Right lobe of liver (tissue), 6 donors: ENCODE data around the gene LCN2. TPM values are rescaled to one million over a fixed set of nuclear protein-coding genes. Genes with fewer than 3 reads are reported as not detected.
A peak's percentile ranks its signal among the peaks of the same experiment; 100 is the strongest.
"Not testable (repeated sequence)": the region's sequence is repeated elsewhere in the genome, so short reads cannot be mapped to it uniquely, and the experiment has no call there.

Source experiments
- ATAC-seq, 4 donors: fragments of 200-7000 bp; cut with Tn5 transposase; one replicate each; pipeline ENCODE4 v1.9.1; 2020; ENCODE audit warnings: mild to moderate bottlenecking in 4 of 4, moderate library complexity in 4 of 4
- DNase-seq, 3 donors: peaks; one replicate each; pipeline ENCODE4 v3.0.0-alpha.2; 2020
- H3K27ac ChIP-seq, 3 donors: fragments of 200-600 bp; one replicate each; pipeline ENCODE4 v1.8.0; 2022
- H3K27me3 ChIP-seq, 2 donors: fragments of 200-600 bp; one replicate each; pipeline ENCODE4 v1.8.0; 2022
- H3K36me3 ChIP-seq, 4 donors: fragments of 200-600 bp; sonication (generic) in 1 of 4; one replicate each; pipeline versions ENCODE4 v1.5.1 to v1.8.0; 2017 to 2022; ENCODE audit warnings: control low read depth in 1 of 4
- H3K4me1 ChIP-seq, 4 donors: fragments of 200-600 bp; sonication (generic) in 1 of 4; one replicate each; pipeline versions ENCODE4 v1.5.1 to v1.8.0; 2017 to 2022; ENCODE audit warnings: control low read depth in 1 of 4
- H3K4me3 ChIP-seq, 3 donors: fragments of 200-600 bp; one replicate each; pipeline ENCODE4 v1.8.0; 2022
- H3K9me3 ChIP-seq, 4 donors: fragments of 200-600 bp; sonication (generic) in 1 of 4; one replicate each; pipeline versions ENCODE4 v1.5.1 to v1.8.0; 2017 to 2022; ENCODE audit warnings: control low read depth in 1 of 4
- CTCF ChIP-seq, 4 donors: fragments of 200-600 bp in 3 of 4; fragments of 450-650 bp in 1 of 4; IDR thresholded peaks; one replicate each; pipeline versions ENCODE4 v1.5.1 to v1.8.0; 2016 to 2022; ENCODE audit warnings: antibody characterized with exemption in 4 of 4, mild to moderate bottlenecking in 2 of 4
- POLR2A ChIP-seq: fragments of 450-650 bp; IDR thresholded peaks from one replicate; pipeline ENCODE4 v1.6.1; 2017; ENCODE audit warnings: antibody characterized with exemption, mild to moderate bottlenecking
- WGBS: methylation state at CpG from one replicate; pipeline ENCODE4 v1.1.6; 2018; ENCODE audit warnings: low coverage, low lambda C conversion rate; ENCODE audit not compliant: insufficient coverage; ENCODE audit errors: missing lambda C conversion rate; 5-methylcytosine and 5-hydroxymethylcytosine counted together
- intact Hi-C, 2 donors: fragments of 100-400 bp; cut with DNase I; formaldehyde crosslinking; loops; one replicate each; pipeline versions ENCODE4 v1.11.2 to v1.14.1; 2022
- total RNA-seq, 6 experiments: library from RNA; depleted of rRNA in 2 of 6; stranded (reverse); fragments of >200 nt in 2 of 6; fragmentation: NEBNext Ultra II Directional in 3 of 6; extraction: Animal tissue kit (Norgen Biotek cat#: 25700) in 3 of 6; gene quantifications; one replicate each; pipeline versions ENCODE4 v1.1.0 to v1.2.4, GENCODE V29; 2016 to 2023
- donor health status: DM: no; HTN: yes; CAD: no.
- donor health status: DM: no; HTN: no; CAD: no.
- donor health status: DM: no; HTN: no; CAD: no.
- donor health status: DM: no; HTN: yes; CAD: no.
- donor health status: DM: no; HTN: yes; CAD: no.

Gene LCN2
- total RNA-seq, 6 experiments from 2014 or later = 2.7 to 81.8 (median 18.1) TPM

GRCh38 chr9:128181480-128181879 lies 32.2 kb downstream of the LCN2 start:
- not testable (repeated sequence) for ATAC-seq

GRCh38 chr9:128182893-128183588 lies 33.8 kb downstream of the LCN2 start:
- H3K36me3 ChIP-seq = peaks cover 5 to 47% (median 17%) of the 10 kb centered on the region in 4 donors
- H3K27ac ChIP-seq = no peak overlapping the region
- H3K9me3 ChIP-seq = no peaks in the 10 kb centered on the region
- H3K4me1 ChIP-seq = no peaks in the 10 kb centered on the region
- TF ChIP-seq POLR2A (no peak), CTCF (IDR thresholded peaks at IDR 0.05) (no peak)
- H3K4me3 ChIP-seq = no peak overlapping the region
- no peaks in the 10 kb centered on the region for H3K27me3 ChIP-seq
- WGBS = 90% methylated on average over 3 of the region's 12 CpGs
- intact Hi-C loops = no loop called here
- no peak for ATAC-seq
- no peak for DNase-seq

More at GRCh38 chr9:128181480-128181879, 32.2 kb downstream of the LCN2 start:
- H3K27me3 ChIP-seq, H3K27ac ChIP-seq, intact Hi-C loops, H3K4me3 ChIP-seq, H3K9me3 ChIP-seq, H3K4me1 ChIP-seq, DNase-seq: not testable (repeated sequence)
- WGBS = 67% methylated on average over 1 of the region's 12 CpGs
- peak; percentile 17 to 43 (median 34) for TF ChIP-seq CTCF (IDR thresholded peaks at IDR 0.05)
- peaks cover 5 to 56% (median 20%) of the 10 kb centered on the region in 4 donors for H3K36me3 ChIP-seq

GRCh38 chr9:128185979-128186965 lies 37.0 kb downstream of the LCN2 start:
- Histone ChIP-seq H3K4me3 (no peak overlapping the region), H3K9me3 (no peaks in the 10 kb centered on the region), H3K27ac (no peak overlapping the region), H3K27me3 (no peaks in the 10 kb centered on the region), H3K4me1 (peaks cover 0 to 10% (median 5%) of the 10 kb centered on the region in 4 donors), H3K36me3 (peaks cover 0 to 24% (median 0%) of the 10 kb centered on the region in 4 donors)
- ATAC-seq (no peak), DNase-seq (no peak)
- intact Hi-C loops = no loop called here
- 93% methylated on average over 4 of the region's 11 CpGs for WGBS
- TF ChIP-seq POLR2A = no peak
- no peak for TF ChIP-seq CTCF (IDR thresholded peaks at IDR 0.05)

- Histone ChIP-seq H3K36me3 (peaks cover 0 to 24% (median 0%) of the 10 kb centered on the region in 4 donors), H3K27ac (no peak overlapping the region), H3K27me3 (no peaks in the 10 kb centered on the region), H3K9me3 (no peaks in the 10 kb centered on the region), H3K4me3 (no peak overlapping the region), H3K4me1 (peaks cover 0 to 11% (median 5%) of the 10 kb centered on the region in 4 donors)
- ATAC-seq = no peak
- intact Hi-C loops = no loop called here
- no peak for DNase-seq
- TF ChIP-seq CTCF (IDR thresholded peaks at IDR 0.05) (no peak), POLR2A (no peak)
- 86% methylated on average over 2 of the region's 2 CpGs for WGBS
Measured at GRCh38 chr9:128187361-128187760, 38.1 kb downstream of the LCN2 start.
